Nephron progenitor cell (in vitro differentiated cells): ENCODE results near the gene SMDT1.

ENCODE experiments used
- DNase-seq: peaks from one replicate; pipeline ENCODE4 v3.0.0; 2021
- H3K27ac Mint-ChIP-seq: 2 replicates; pipeline ENCODE4 v1.8.0; 2021; ENCODE audit warnings: mild to moderate bottlenecking, moderate library complexity, mixed read lengths
- H3K27me3 Mint-ChIP-seq: 2 replicates; pipeline ENCODE4 v1.8.0; 2021; ENCODE audit warnings: mild to moderate bottlenecking, low read depth, mixed read lengths; ENCODE audit not compliant: poor library complexity
- H3K36me3 Mint-ChIP-seq: 2 replicates; pipeline ENCODE4 v1.8.0; 2021; ENCODE audit warnings: low read depth, mixed read lengths
- H3K4me1 Mint-ChIP-seq: 2 replicates; pipeline ENCODE4 v1.8.0; 2021; ENCODE audit warnings: mixed read lengths
- H3K4me3 Mint-ChIP-seq: 2 replicates; pipeline ENCODE4 v1.8.0; 2021; ENCODE audit warnings: mild to moderate bottlenecking, moderate library complexity, mixed read lengths
- H3K9me3 Mint-ChIP-seq: 2 replicates; pipeline ENCODE4 v1.8.0; 2021; ENCODE audit warnings: mild to moderate bottlenecking, moderate library complexity, mixed read lengths
- TF ChIP-seq, protein P1 (sequence below): fragments of 200-600 bp; sonication (generic); IDR thresholded peaks from 2 replicates; pipeline ENCODE4 v1.5.0; 2021; ENCODE audit warnings: antibody characterized with exemption

SMDT1 gene

DNA sequence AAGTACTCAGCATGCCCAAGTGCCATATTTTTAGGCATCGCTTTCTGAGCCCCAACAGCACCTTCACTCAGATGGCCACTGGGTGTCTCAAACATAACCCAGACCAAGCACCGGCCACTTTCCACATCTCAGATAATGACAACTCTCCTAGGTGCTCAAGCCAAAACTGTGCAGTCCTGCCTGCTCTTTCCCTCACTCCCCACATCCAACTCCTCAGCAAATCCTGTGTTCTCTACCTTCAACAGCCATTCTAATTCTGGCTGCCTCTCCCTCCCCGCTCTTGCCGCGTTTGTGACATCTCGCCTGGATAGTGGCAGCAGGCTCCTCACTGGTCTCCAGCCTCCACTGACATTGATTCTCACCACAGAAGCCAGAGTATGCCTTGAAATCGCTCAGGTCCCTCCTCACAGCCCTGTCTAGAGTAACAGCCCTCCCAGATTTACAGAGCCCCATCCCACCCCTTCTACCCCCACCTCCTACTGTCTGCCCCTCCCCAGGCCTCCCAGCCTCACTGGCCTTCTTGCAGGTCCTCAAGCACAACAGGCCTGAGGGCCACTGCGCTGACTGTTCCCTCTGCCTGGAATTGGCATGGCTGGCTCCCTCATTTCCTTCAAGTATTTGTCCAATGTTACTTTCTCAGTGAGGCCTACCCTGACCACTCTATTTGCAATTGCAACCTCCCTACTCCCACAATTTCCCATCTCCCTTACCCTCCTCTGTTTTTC, 6.7 kb upstream of the SMDT1 start:
- TF ChIP-seq, protein P1, sequence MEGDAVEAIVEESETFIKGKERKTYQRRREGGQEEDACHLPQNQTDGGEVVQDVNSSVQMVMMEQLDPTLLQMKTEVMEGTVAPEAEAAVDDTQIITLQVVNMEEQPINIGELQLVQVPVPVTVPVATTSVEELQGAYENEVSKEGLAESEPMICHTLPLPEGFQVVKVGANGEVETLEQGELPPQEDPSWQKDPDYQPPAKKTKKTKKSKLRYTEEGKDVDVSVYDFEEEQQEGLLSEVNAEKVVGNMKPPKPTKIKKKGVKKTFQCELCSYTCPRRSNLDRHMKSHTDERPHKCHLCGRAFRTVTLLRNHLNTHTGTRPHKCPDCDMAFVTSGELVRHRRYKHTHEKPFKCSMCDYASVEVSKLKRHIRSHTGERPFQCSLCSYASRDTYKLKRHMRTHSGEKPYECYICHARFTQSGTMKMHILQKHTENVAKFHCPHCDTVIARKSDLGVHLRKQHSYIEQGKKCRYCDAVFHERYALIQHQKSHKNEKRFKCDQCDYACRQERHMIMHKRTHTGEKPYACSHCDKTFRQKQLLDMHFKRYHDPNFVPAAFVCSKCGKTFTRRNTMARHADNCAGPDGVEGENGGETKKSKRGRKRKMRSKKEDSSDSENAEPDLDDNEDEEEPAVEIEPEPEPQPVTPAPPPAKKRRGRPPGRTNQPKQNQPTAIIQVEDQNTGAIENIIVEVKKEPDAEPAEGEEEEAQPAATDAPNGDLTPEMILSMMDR, result no peak
- Mint-ChIP-seq H3K27me3 (peaks cover 4% of the 10 kb centered on the region), H3K9me3 (no peaks in the 10 kb centered on the region), H3K4me3 (peak overlapping the region; percentile 4), H3K36me3 (no peaks in the 10 kb centered on the region), H3K27ac (no peak overlapping the region), H3K4me1 (peaks cover 53% of the 10 kb centered on the region)
- no peak for DNase-seq

DNA sequence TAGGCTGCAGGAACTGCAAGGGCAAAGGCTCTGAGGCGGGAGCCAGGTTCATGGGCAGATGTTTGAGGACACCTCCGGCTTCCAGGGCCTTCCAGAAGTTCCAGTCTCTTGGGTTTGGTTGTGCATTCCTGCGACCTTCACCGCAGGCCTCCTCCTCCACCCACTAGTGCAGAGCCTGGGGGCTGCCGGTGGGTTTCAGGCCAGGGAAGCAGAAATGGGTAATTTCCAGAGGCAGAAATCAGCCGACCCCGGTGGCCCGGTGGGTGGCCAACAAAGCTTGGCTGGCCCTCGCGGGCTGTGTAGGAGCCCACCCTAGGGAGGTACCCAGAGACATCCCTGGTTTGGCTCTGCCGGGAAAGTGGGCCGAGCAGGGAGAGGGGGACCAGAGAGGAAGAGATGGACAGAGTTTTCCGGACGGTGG, 5.9 kb upstream of the SMDT1 start:
- H3K36me3 Mint-ChIP-seq, result no peaks in the 10 kb centered on the region
- no peak overlapping the region for H3K4me3 Mint-ChIP-seq
- TF ChIP-seq, protein P1, result no peak
- no peaks in the 10 kb centered on the region for H3K9me3 Mint-ChIP-seq
- H3K27me3 Mint-ChIP-seq, result peaks cover 4% of the 10 kb centered on the region
- peaks cover 62% of the 10 kb centered on the region for H3K4me1 Mint-ChIP-seq
- DNase-seq, result no peak
- no peak overlapping the region for H3K27ac Mint-ChIP-seq

DNA sequence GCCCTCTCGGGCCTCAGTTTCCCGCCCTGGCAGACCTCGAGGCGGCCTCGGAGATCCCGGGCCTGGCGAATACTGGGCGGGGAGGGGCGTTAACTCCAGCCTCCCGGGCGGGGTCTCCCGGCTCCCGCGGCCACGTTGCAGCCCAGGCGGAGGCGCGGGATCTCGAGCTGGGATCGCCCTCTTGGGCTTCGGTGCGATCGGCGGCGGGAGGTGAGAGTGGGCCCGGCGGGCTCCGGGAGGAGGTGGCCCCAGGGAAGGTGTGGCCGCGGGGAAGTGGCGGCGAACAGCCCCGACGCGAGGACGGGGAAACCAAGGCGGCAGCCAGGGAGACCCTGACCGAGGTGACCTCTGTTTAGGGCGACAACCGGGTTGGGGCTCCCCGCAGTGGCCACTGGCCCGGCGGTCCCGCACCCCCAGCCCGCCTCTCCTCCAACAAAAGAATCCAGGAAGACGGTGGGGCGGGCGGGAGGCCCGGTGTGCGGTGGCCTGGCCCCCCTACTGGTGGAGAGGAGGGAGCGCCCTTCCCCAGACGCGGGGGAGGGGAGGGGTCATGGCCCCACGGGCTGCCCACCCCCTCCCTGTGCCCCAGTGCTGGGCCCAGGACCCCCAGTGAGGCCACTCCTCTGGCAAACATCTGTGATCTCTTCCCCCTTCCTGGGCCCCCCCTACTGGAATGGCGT, 5.2 kb upstream of the SMDT1 start, which contains the start of gene PHETA2:
TSS of gene PHETA2 (plus strand) at position 117 of the 680 bp plus-strand sequence. CDS start 3,046 bp downstream, outside the sequence.
- DNase-seq, result no peak
- no peak within 1 kb of the TSS for H3K4me3 Mint-ChIP-seq
- TF ChIP-seq, protein P1, result no peak
- H3K27me3 Mint-ChIP-seq, result peaks cover 4% of the 10 kb centered on the region
- H3K9me3 Mint-ChIP-seq, result no peaks in the 10 kb centered on the region
- H3K4me1 Mint-ChIP-seq, result peaks cover 63% of the 10 kb centered on the region
- H3K27ac Mint-ChIP-seq, result no peak within 1 kb of the TSS
- H3K36me3 Mint-ChIP-seq, result no peaks in the 10 kb centered on the region

DNA sequence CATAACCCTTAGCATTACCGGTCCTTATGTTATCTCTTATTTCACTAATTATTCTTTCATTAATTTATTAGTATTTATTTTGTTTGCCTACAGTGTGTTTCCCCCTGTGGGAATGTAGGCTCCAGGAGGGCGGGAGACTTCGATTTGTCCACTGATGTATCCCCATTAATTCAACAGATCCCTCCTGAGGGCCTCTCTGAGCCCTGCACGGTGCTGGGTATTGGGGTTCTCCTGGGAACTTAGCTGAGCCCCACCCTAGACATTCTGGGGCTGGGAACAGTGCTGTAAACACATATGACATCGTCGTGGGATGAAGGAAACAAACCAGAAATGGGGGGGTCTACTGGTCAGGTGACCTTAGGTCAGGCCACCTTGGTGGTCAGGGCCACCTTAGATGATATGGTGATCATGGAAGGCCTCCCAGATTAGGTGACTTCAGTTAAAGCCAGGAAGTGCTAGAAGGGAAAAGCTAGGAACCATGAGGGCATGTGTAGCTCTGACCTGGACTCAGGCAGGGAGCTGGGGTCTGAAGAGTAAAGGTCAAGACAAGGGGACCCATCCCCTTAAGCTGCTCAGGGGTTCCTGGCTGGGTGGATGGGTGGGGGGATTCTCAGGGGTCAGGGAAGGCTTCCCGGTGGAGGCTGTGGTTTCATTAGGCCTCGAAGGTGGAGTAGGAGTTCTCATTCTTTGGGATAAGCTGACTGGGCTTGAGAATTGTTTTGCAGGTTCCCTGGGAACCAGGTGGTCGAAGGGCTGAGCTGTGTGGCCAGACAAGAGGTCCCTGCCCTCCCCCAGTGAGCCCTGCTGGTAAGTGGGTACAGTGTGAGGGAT, 4.4 kb upstream of the SMDT1 start:
- Mint-ChIP-seq H3K27me3 (peaks cover 4% of the 10 kb centered on the region), H3K36me3 (no peaks in the 10 kb centered on the region), H3K4me1 (peaks cover 67% of the 10 kb centered on the region), H3K9me3 (no peaks in the 10 kb centered on the region), H3K4me3 (no peak overlapping the region), H3K27ac (no peak overlapping the region)
- TF ChIP-seq, protein P1, result no peak
- no peak for DNase-seq

DNA sequence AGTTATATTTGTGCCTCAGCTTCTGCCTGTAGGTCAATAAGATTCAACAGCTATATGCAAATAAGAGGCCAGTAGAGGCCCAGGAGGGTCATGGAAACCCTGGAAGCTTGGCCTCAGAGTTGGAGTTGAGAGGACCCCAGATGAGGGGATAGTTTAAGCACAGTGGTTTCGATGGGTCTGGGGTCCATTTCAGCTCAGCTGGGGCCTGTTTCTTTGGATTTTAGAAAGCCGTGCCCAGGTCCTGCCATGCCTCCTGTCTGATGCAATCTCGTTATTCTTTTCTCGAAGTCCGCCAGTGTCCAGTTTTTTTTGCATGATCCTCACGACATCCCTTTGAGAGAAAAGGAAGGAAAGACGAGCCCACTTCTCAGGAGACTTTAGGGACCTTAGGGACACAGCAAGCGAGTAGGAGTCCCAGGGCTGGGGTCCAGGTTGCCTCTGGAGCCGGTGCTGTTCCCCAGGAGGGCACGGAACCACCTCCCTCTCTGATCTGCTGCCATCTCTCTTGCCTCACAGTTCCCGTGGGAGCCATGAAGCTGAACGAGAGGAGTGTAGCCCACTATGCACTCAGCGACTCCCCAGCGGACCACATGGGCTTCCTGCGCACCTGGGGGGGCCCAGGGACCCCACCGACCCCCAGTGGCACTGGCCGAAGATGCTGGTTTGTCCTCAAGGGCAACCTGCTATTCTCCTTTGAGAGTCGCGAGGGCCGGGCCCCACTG, 2.6 kb upstream of the SMDT1 start:
- DNase-seq, result no peak
- TF ChIP-seq, protein P1, result no peak
- peaks cover 4% of the 10 kb centered on the region for H3K27me3 Mint-ChIP-seq
- H3K9me3 Mint-ChIP-seq, result no peaks in the 10 kb centered on the region
- H3K36me3 Mint-ChIP-seq, result peaks cover 3% of the 10 kb centered on the region
- no peak overlapping the region for H3K4me3 Mint-ChIP-seq
- H3K4me1 Mint-ChIP-seq, result peaks cover 65% of the 10 kb centered on the region
- peak overlapping the region; percentile 36 for H3K27ac Mint-ChIP-seq
